GM21717 (cell line): Measurements from ENCODE around the gene NOP16.

Experiments
- ATAC-seq: cut with Tn5 transposase; IDR thresholded peaks from one replicate; pipeline ENCODE4 v1.9.1; 2021; ENCODE audit warnings: mild to moderate bottlenecking, moderate library complexity; ENCODE audit not compliant: unreplicated experiment

The NOP16 gene

DNA sequence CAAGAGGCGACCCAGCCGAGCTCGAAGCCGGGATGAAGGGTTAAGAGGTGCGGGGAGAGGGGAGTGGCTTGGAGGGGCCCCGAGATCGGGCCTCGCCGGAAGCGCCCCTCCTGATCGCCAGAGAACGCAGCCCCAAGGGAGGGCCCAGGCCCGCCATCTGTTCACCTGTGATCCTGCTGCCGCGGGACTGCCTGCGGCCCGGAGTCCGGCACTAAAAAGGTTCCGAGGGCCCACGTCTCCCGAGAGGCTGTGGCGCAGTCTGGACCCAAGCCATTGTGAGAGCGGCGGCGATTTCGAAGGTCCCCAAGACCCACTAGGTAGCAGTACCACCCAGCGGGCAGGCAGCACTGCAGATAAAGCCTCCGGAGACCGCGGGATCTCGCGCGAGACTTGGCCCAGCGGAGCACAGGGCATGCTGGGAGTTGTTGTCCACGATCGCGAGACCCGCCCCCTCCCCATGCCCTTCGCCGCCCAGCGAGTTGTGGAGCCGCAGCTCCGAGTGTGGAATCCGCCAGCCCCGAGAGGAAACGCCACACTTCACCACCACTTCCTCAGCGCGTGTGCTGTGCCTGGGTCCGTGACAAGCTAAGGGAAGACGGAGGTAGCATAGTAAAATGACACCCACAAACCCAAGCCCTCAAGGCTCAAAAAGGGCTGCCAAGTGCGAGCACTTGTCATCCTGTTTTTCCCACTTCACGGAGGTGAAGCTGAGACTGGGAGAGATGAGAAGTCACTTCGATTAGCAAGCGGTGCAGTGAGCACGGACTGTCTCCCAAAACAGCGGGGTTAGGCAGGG, 26.8 kb downstream of the NOP16 start, which contains the start of gene KIAA1191:
Gene KIAA1191 (minus strand): TSS at position 328 of the 796 bp plus-strand sequence. CDS start 2,256 bp downstream, outside the sequence.
- peak; percentile 90 for ATAC-seq

- ATAC-seq: no peak
These were observed 27.4 kb downstream of the NOP16 start for GRCh38 chr5:176360894-176361436.

- ATAC-seq: no peak
These were observed 28.7 kb downstream of the NOP16 start for GRCh38 chr5:176359658-176360057.

DNA sequence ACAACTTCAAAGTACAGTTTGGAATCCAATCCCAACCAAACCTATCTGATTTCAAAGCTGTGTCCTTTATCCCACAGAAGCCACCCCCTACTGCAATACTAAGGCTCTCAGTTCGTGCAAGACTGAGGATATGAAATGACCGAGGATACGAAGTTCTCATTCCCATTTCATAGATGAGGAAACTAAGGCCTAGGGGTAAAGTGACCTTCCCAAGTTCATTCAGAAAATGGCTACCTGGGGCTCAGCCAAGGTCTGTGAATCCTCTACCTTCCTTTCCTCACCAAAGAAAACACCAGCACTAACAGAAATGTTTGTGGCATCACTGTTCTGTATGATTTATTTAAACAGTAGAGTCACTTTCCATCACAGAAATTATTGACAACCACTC, 32.2 kb downstream of the NOP16 start:
- no peak for ATAC-seq

DNA sequence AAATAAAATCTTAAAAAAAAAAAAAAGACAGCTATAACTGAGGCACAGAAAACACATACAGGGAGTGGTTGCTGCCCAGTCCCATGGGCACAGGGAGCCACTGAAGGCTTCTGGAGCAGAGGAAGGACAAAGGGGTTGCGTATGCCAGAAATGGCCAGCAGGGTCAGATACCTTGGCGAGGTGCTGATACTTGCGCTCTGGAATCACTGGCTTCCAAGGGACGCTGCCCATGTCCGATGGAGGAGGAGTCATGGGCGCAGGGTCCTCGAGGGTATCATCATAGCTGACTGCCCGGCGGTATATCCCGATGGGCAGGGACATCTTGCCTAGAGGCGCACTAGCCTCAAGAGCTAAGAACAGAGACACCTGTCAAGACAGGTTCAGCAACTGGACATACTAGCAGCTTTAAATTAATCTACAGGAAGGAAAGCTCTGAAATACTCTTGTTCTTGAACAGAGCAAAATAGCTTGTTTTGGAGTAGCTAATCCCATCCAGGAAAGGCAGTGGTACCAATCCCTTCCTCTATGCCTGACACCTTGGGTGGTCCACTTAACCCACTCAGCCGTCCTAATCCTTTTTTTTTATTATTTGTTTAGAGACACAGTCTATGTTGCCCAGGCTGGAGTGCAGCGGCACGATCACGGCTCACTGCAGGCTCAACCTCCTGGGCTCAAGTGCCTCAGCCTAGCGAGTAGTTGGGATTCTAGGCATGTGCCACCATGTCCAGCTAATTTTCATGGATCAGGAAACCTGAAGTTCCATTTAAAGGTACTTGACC, 32.8 kb downstream of the NOP16 start:
- ATAC-seq: no peak

DNA sequence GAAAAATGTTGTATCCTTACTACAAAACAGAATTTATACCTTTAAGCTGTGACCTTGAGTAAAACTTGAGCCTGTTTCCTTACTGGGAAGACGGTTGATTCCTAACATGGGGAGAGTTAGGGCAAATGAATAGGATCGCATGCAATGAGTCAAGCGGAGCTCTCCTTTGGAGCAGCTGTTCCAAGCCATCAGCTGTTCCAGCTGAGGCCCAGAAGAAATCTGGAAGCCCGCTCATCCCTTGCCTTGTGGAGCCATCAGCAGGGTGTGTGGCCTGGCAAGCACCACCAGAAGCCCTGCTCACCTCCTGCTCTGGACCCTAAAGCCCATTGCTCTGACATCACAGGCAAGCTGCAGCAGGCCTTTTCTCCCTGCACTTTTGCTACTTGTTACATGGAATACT, 34.9 kb downstream of the NOP16 start:
- no peak for ATAC-seq

GRCh38 chr5:176352116-176352878, 36.1 kb downstream of the NOP16 start:
- peak; percentile 58 for ATAC-seq

- no peak for ATAC-seq
These were observed 38.0 kb downstream of the NOP16 start for GRCh38 chr5:176350416-176350815.

GRCh38 chr5:176342766-176343458, 45.5 kb downstream of the NOP16 start:
- no peak for ATAC-seq

DNA sequence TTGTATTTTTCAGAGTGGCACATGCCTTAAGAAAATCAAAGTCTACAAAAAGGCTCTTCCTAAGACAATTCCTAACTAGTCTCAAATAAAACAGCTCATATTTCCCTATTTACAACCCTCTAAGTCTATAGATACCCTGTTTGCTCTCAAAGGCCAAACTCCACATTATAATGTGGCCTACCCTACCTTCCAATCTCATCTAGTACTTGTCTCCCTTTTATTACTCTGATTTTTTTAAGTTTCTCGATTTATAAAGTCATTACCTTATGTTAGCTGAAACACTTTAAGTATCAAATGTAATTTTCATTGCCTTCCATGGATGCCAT, 46.3 kb downstream of the NOP16 start:
- no peak for ATAC-seq

DNA sequence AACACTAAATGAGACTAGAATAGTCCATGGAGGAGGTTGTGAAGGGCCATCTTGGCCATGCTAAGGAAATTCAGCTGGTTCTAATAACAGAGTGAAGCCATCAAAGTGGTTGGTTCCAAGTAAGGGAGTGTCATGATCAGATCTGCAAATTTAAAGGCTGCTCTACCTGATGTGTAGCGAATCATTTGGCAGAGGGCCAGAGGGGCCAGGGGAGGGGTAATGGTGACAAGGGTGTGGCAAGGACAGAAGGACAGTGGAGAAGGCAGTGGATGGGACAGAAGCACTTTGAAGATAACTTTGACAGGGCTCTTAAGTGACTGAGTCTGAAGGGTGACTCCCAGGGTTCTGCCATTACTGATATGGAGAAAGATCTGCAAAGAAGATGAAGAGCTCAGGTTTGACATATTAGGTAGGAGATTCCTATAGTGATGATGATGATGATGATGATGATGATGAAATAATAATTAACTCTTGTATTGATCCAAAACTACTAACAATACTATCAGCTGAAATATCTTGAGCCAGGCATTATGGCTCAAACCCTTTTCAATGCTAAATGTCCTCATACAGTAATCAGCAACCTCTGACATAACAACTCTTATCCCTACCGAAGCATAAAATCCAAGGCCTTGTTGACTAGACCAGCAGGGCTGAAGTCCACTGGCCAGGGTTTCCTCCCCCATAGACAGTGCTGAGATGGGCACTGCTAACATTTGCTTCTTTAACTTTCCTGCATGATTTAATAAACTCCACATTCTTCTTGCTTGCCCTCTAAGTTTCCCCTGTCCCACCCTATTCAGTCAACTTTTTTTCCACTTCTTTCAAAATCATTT, 46.9 kb downstream of the NOP16 start:
- ATAC-seq: no peak

- no peak for ATAC-seq
These were observed 49.1 kb downstream of the NOP16 start for GRCh38 chr5:176339304-176339703.

- ATAC-seq: no peak
These were observed 50.5 kb downstream of the NOP16 start for GRCh38 chr5:176337913-176338312.

- ATAC-seq: no peak
These were observed 54.2 kb downstream of the NOP16 start for GRCh38 chr5:176334031-176334770.
